ENCODE measurements around the gene TMEM14B. TPM values are rescaled to one million over a fixed set of nuclear protein-coding genes. Genes with fewer than 3 reads are reported as not detected.

The TMEM14B gene
- total RNA-seq, 1 experiment from 2014 or later: 115 TPM

- Histone ChIP-seq H3K27ac (ENCODE audit: low read length) (peak overlapping the region; percentile 76), H3K9ac (ENCODE audit: low read length) (peak overlapping the region; percentile 7; the same call in 1 of the 2 replicates), H3K27me3 (ENCODE audit: low read length) (no peaks in the 10 kb centered on the region), H3K9me2 (replicated peaks; ENCODE audit: low read length) (no peaks in the 10 kb centered on the region), H3K79me2 (ENCODE audit: low read length) (peaks cover 25% of the 10 kb centered on the region), H2AFZ (ENCODE audit: low read length) (no peak overlapping the region), H3K4me2 (ENCODE audit: low read length) (peak overlapping the region; percentile 77), H3K4me1 (ENCODE audit: insufficient read depth, low read length) (peaks cover 29% of the 10 kb centered on the region), H3K36me3 (ENCODE audit: low read depth, low read length) (peaks cover 35% of the 10 kb centered on the region), H3K4me3 (ENCODE audit: low read length) (peak overlapping the region; percentile 47), H4K20me1 (ENCODE audit: low read length) (no peaks in the 10 kb centered on the region), H3F3A (ENCODE audit: low read length, unreplicated experiment) (peaks cover 5% of the 10 kb centered on the region), H3K9me3 (ENCODE audit: low read length) (no peaks in the 10 kb centered on the region)
- no TSS peak for BruUV-seq (replicated peaks)
- intact Hi-C loops (cut with micrococcal nuclease): loop anchor here (1.0 kb wide), 4 partner anchors 13 to 66 kb away; partner anchors contain the start of genes C6orf52, PAK1IP1, TMEM14B and TMEM14C
- DNase-seq (peak; percentile 95), ATAC-seq (peak; percentile 90)
- POLR2A ChIA-PET (ENCODE audit: unreplicated experiment): interaction anchor here (0.9 kb wide), 1 partner anchor 487 kb away, joined by 5 read pairs; no protein-coding TSS in a partner anchor
- TF ChIP-seq, protein P1, sequence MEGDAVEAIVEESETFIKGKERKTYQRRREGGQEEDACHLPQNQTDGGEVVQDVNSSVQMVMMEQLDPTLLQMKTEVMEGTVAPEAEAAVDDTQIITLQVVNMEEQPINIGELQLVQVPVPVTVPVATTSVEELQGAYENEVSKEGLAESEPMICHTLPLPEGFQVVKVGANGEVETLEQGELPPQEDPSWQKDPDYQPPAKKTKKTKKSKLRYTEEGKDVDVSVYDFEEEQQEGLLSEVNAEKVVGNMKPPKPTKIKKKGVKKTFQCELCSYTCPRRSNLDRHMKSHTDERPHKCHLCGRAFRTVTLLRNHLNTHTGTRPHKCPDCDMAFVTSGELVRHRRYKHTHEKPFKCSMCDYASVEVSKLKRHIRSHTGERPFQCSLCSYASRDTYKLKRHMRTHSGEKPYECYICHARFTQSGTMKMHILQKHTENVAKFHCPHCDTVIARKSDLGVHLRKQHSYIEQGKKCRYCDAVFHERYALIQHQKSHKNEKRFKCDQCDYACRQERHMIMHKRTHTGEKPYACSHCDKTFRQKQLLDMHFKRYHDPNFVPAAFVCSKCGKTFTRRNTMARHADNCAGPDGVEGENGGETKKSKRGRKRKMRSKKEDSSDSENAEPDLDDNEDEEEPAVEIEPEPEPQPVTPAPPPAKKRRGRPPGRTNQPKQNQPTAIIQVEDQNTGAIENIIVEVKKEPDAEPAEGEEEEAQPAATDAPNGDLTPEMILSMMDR (conservative IDR thresholded peaks at IDR 0.05; ENCODE audit: low read depth, low read length): no peak
- TF ChIP-seq EZH2 (IDR thresholded peaks at IDR 0.05; ENCODE audit: low read length, unreplicated experiment) (no peak), EZH2phosphoT487 (IDR thresholded peaks at IDR 0.05; ENCODE audit: borderline replicate concordance, low read length) (no peak)
- CTCF ChIA-PET: interaction anchor here (0.5 to 0.8 kb wide), 4 partner anchors 25 to 345 kb away, joined by 3 to 14 read pairs (median 4); no protein-coding TSS in a partner anchor
Measured at GRCh38 chr6:10759884-10760329, 12.3 kb downstream of the TMEM14B start.

- H3K4me1 ChIP-seq (ENCODE audit: insufficient read depth, low read length): peaks cover 28% of the 10 kb centered on the region
- no peak overlapping the region for H3K4me3 ChIP-seq (ENCODE audit: low read length)
- H2AFZ ChIP-seq (ENCODE audit: low read length): no peak overlapping the region
- no peaks in the 10 kb centered on the region for H4K20me1 ChIP-seq (ENCODE audit: low read length)
- no peak overlapping the region for H3K9ac ChIP-seq (ENCODE audit: low read length)
- H3K27me3 ChIP-seq (ENCODE audit: low read length): no peaks in the 10 kb centered on the region
- H3K9me3 ChIP-seq (ENCODE audit: low read length): no peaks in the 10 kb centered on the region
- no peak overlapping the region for H3K4me2 ChIP-seq (ENCODE audit: low read length)
- TF ChIP-seq EZH2phosphoT487 (IDR thresholded peaks at IDR 0.05; ENCODE audit: borderline replicate concordance, low read length): no peak
- TF ChIP-seq, protein P1 (conservative IDR thresholded peaks at IDR 0.05; ENCODE audit: low read depth, low read length): no peak
- TF ChIP-seq EZH2 (IDR thresholded peaks at IDR 0.05; ENCODE audit: low read length, unreplicated experiment): no peak
- H3F3A ChIP-seq (ENCODE audit: low read length, unreplicated experiment): peaks cover 5% of the 10 kb centered on the region
- intact Hi-C loops (cut with micrococcal nuclease): no loop called here
- H3K27ac ChIP-seq (ENCODE audit: low read length): no peak overlapping the region
- H3K36me3 ChIP-seq (ENCODE audit: low read depth, low read length): peaks cover 8% of the 10 kb centered on the region
- H3K79me2 ChIP-seq (ENCODE audit: low read length): 0 out of 2 replicates have a peak, but pooled peaks cover 3% of the 10 kb centered on the region
- no peaks in the 10 kb centered on the region for H3K9me2 ChIP-seq (replicated peaks; ENCODE audit: low read length)
- BruUV-seq (replicated peaks): no TSS peak
- POLR2A ChIA-PET (ENCODE audit: unreplicated experiment): no interaction called here
- no peak for DNase-seq
- ATAC-seq: no peak
- CTCF ChIA-PET: no interaction called here
Measured at GRCh38 chr6:10763006-10763405, 15.4 kb downstream of the TMEM14B start.

- Histone ChIP-seq H4K20me1 (ENCODE audit: low read length) (no peaks in the 10 kb centered on the region), H3K27ac (ENCODE audit: low read length) (no peak overlapping the region), H3K27me3 (ENCODE audit: low read length) (no peaks in the 10 kb centered on the region), H3K36me3 (ENCODE audit: low read depth, low read length) (0 out of 2 replicates have a peak, but pooled peaks cover 3% of the 10 kb centered on the region), H3K9me3 (ENCODE audit: low read length) (no peaks in the 10 kb centered on the region), H2AFZ (ENCODE audit: low read length) (no peak overlapping the region), H3K9ac (ENCODE audit: low read length) (no peak overlapping the region), H3F3A (ENCODE audit: low read length, unreplicated experiment) (no peaks in the 10 kb centered on the region), H3K4me1 (ENCODE audit: insufficient read depth, low read length) (no peaks in the 10 kb centered on the region), H3K9me2 (replicated peaks; ENCODE audit: low read length) (no peaks in the 10 kb centered on the region), H3K4me2 (ENCODE audit: low read length) (no peak overlapping the region), H3K4me3 (ENCODE audit: low read length) (no peak overlapping the region), H3K79me2 (ENCODE audit: low read length) (no peaks in the 10 kb centered on the region)
- CTCF ChIA-PET: no interaction called here
- DNase-seq: no peak
- intact Hi-C loops (cut with micrococcal nuclease): no loop called here
- BruUV-seq (replicated peaks): no TSS peak
- POLR2A ChIA-PET (ENCODE audit: unreplicated experiment): no interaction called here
- no peak for ATAC-seq
- TF ChIP-seq, protein P1 (conservative IDR thresholded peaks at IDR 0.05; ENCODE audit: low read depth, low read length): no peak
- TF ChIP-seq EZH2 (IDR thresholded peaks at IDR 0.05; ENCODE audit: low read length, unreplicated experiment) (no peak), EZH2phosphoT487 (IDR thresholded peaks at IDR 0.05; ENCODE audit: borderline replicate concordance, low read length) (no peak)
Measured at GRCh38 chr6:10769419-10769818, 21.8 kb downstream of the TMEM14B start.
